GM19467 (cell line): Measurements from ENCODE around the gene FMN1.

Source experiments
- ATAC-seq: cut with Tn5 transposase; IDR thresholded peaks from one replicate; pipeline ENCODE4 v1.9.1; 2021; ENCODE audit warnings: mild to moderate bottlenecking, moderate library complexity; ENCODE audit not compliant: unreplicated experiment

The FMN1 gene

DNA sequence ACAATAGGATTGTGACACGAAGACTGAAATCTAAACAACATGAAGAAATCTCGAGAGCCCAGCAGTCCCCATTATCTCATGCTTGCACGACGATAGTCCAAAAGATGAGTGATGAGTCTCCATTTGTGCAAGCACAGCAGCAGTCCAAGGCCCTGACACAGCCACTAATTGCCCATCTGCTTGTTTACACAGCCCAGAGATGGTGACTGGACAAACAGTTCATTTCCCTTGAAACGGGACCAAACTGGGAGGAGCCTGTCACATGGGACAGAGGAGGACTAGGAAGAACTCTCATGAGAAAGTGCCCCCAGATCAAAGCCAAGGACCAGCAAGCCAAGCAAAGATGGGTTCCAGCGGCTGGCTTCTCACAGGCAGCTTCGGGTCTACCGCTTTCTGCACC, 355.7 kb downstream of the FMN1 start:
- ATAC-seq = no peak

- no peak for ATAC-seq
Measured at GRCh38 chr15:32838338-32838737, 356.2 kb downstream of the FMN1 start.

GRCh38 chr15:32837935-32838334, 356.6 kb downstream of the FMN1 start:
- ATAC-seq = no peak

DNA sequence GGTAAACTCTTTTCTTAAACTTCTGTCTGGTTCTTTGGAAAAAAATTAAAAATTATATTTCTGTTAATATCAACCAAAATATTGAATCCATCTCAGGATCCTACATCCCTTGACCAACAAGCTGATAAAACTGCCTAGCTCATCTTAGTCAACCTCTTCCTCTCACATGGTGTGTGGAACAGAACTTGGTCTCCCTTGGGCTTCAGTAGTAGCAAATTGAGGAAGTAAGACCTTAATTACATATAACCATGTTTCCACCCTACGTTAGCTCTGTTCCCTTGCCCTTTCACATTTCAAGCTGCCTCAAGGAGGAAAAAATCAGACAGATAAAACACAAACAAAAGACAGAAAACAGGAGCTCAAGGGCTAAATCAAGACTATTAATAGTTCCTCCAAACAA, 360.4 kb downstream of the FMN1 start:
- peak; percentile 91 for ATAC-seq

DNA sequence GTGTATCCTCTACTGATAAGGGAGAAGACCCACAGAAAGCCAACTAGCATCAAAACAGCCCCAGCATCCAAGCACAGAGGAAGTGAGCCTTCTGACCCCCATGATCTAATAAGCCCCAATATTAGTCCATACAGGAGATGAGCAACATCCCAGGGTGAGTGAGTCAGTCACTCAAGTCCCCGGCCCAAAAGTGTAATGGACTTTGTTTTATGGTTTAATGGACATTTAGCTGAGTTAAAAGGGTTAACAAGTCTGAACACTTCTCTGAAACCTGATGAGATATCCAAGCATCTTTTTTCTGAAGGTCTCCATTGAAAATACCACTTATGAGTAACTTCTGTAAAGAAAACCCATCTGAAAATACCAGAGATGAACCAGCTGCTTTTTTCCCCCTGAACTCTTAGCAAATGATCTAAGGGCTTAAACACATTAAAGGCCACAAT, 361.1 kb downstream of the FMN1 start:
- ATAC-seq = no peak

GRCh38 chr15:32831485-32831884, 363.0 kb downstream of the FMN1 start:
- no peak for ATAC-seq

DNA sequence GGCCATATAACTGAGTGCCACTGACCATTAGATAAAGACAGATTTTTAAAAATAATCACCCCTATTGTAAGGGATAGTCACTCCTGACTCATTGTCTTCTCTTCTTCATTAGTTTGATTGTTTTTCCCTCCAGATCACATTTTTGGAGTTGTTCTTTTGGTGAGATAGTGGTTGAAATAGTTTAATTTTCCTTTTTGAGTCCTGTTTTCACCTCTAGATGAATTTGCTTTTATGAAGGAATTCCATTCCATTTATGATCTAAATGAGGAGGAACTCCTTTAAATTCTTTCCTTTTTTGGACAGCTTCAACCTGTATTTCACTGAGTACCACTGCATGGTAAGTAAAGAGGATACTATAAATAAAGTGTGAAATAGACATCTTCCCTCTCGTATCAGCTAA, 364.3 kb downstream of the FMN1 start:
- ATAC-seq = no peak

DNA sequence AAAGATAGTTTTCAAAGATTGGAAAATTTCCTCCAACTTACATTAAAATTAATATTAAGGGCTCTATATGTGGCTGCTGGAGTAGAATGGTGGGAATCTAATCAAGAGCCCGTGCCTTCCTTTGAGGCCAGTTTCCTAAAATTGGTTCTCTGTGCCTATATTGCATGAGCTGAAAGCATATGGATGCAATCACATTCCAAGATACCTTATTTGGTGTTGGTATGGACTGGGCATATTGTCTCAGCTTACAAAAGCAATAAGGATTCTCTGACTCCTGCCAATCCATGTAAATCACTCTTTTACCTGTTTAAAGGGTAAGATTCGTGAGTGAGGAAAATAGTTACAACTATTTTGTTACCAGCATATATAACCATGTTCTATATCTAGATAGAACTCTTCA, 365.1 kb downstream of the FMN1 start:
- no peak for ATAC-seq

- no peak for ATAC-seq
Measured at GRCh38 chr15:32828507-32829186, 365.9 kb downstream of the FMN1 start.

DNA sequence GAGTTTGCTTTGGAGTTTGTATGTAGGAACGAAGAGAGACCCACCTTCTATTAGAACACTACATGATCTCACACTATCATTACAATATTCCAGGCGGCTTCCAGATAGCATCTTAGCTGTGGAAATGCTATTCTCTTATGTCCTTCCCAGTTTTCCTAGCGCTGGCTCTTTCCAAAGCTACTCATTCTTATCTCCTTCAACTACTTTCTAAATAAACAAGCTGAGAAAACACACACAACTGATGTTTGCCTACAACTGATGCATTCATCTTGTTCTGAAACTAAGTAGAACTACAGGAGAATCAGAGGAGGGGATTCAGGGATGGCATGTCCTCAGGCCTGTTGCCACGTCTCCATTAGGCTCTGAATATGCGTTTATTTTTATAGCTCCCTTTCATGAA, 367.8 kb downstream of the FMN1 start:
- ATAC-seq = no peak

DNA sequence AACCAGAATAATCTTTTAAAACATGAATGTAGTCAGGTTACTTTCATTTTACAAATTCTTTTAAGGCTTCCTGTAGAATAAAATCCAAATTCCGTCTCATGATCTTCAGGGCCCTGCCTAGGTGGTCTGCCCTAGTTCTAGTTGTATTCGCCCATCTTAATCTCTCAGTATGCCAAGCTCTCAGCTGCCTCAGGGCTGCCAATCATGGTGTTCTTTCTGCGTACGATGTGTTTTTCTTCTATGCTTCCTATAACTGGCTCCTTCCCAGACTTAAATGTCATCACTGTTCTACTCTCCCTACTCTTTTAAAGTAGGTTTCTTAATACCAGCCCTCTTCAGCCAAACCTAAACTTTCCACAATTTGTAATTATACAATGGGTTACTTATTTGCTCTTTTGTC, 369.3 kb downstream of the FMN1 start:
- ATAC-seq = no peak

DNA sequence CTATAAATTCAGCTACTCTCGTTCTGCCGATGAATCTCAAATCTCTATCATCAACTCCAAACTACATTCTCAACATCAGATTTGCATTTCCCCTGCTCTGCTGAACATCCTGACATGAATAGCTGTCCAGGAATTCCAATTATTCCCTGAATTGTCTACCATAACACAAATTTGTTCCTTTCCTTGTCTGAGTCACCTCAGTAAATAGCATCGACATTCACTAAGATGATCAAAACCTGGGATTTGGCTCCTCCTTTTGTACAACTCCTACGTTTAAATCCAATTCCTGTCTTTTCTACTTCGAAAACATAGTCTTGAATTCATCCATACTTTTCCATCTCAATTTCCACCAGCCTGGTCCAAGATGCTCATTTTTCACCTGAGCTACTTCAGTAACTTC, 369.7 kb downstream of the FMN1 start:
- ATAC-seq = no peak

DNA sequence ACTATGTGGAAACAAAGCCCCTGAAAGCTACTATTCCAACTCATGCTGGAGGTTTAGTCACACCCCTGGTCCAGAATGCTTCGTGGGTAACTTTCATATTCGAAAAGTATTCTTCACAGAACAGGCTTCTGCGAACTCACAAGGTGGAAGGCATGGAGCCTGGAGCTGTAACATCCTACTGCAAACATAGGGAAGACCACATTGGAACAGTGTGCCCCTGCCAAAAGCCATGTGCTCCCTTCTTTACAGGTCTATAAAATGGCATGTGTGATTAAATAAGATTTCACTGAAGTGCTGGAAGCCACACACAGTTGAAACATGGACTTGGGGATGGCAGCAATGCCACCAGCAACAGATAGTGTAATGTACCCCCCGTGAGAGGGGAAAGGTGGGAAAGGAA, 370.8 kb downstream of the FMN1 start:
- no peak for ATAC-seq

GRCh38 chr15:32822739-32823138, 371.8 kb downstream of the FMN1 start:
- ATAC-seq = no peak

GRCh38 chr15:32819448-32819847, 375.1 kb downstream of the FMN1 start:
- no peak for ATAC-seq

DNA sequence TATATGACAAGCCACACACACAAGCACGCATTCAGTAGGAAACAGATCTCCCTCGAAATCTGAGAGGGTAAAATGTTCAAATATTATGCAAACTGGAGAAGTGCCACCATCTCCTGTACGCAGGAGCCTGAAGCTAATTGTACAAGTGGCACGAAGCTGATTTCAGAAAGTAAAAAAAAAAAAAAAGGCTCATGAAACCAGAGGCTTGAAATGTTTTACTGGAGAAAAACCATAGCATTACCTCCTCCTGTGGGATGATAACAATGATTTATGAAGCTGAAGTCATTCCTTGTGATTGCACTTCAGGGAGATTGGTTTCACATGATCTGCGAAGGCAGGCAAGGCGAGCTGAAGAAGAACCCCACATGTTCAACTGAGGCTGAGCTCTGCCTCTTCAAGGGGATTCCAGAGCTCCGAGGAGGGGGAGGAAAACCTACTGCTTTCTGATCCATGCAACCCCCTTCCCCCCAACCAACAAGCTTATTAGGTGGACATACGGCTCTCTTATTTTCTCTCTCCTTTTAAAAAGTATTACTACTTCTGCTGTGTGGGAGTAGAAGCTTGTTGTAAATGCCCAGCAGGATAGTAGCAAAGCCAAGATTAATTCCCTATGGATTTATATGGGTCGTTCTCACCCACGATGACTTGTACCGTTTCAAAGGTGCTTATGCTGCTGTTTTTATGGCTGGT, 375.6 kb downstream of the FMN1 start:
- ATAC-seq = no peak

- ATAC-seq = no peak
Measured at GRCh38 chr15:32817577-32817976, 376.9 kb downstream of the FMN1 start.

DNA sequence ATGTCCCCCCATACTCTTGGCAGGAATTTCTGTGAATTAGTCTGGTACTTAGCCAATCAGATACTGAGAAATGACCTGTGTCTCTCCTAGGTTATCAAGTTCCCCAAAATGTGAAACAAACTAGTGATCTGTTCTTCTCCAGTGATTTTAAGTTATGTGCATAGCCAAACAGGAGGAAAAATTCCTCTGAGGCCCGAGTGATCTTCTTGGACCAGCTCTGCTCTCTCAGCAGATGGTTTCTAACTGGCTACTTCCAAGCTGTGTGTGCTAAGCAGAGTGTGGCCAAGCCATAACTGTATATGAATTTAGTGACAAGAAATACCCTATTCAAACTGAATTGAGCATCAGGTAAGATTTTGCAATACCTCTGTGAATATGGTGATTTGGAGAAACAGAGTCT, 387.2 kb downstream of the FMN1 start:
- ATAC-seq = no peak

DNA sequence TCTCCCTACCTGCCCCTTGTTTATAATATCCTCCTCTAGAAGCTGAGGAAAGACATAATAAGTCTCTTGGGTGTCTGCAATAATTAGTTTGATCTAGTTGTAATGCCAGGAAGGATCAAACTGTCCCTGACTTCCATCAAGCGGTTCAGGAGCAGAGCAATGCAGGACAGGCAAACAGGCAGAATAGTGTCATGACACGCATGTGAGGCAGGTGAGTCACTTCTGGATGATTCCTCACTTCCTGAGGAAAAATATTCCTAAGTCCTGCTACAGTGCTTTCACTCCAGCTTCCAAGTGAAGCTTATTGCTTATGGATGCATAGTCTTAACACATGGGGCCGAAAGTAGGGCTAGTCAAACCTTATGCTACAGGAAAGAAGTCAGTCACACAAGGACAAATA, 390.9 kb downstream of the FMN1 start:
- ATAC-seq = no peak

GRCh38 chr15:32802286-32802936, 392.1 kb downstream of the FMN1 start:
- no peak for ATAC-seq

GRCh38 chr15:32799936-32800535, 394.5 kb downstream of the FMN1 start:
- ATAC-seq = no peak

GRCh38 chr15:32796856-32797255, 397.7 kb downstream of the FMN1 start:
- no peak for ATAC-seq
